Parathyroid adenoma (tissue), 2 donors: ENCODE data around the gene CBFB.

Source experiments
- H2AFZ ChIP-seq: fragments of 300-600 bp; sonication (generic); one replicate; pipeline ENCODE4 v1.7.0; 2017; ENCODE audit warnings: antibody characterized with exemption, mild to moderate bottlenecking
- H3K27ac ChIP-seq: fragments of 300-600 bp; sonication (generic); one replicate; pipeline ENCODE4 v1.7.0; 2017
- H3K27me3 ChIP-seq: fragments of 300-600 bp; sonication (generic); one replicate; pipeline ENCODE4 v1.7.0; 2017; ENCODE audit warnings: low read length; ENCODE audit not compliant: control insufficient read depth, insufficient read depth
- H3K36me3 ChIP-seq: fragments of 300-600 bp; sonication (generic); one replicate; pipeline ENCODE4 v1.7.0; 2017; ENCODE audit warnings: low read length; ENCODE audit not compliant: control insufficient read depth, insufficient read depth
- H3K4me1 ChIP-seq: fragments of 300-600 bp; sonication (generic); one replicate; pipeline ENCODE4 v1.7.0; 2017; ENCODE audit warnings: control low read depth
- H3K4me2 ChIP-seq: fragments of 300-600 bp; sonication (generic); one replicate; pipeline ENCODE4 v1.7.0; 2017; ENCODE audit warnings: low read length
- H3K4me3 ChIP-seq: fragments of 300-600 bp; sonication (generic); one replicate; pipeline ENCODE4 v1.7.0; 2017; ENCODE audit warnings: low read depth, low read length
- H3K79me2 ChIP-seq: fragments of 300-600 bp; sonication (generic); one replicate; pipeline ENCODE4 v1.7.0; 2017; ENCODE audit warnings: control low read depth
- H3K9ac ChIP-seq: fragments of 300-600 bp; sonication (generic); one replicate; pipeline ENCODE4 v1.7.0; 2017; ENCODE audit warnings: mild to moderate bottlenecking
- H3K9me3 ChIP-seq: fragments of 300-600 bp; sonication (generic); one replicate; pipeline ENCODE4 v1.7.0; 2017; ENCODE audit warnings: low read length; ENCODE audit not compliant: control insufficient read depth
- CTCF ChIP-seq: fragments of 300-600 bp; sonication (generic); IDR thresholded peaks from one replicate; pipeline ENCODE4 v1.7.0; 2017; ENCODE audit warnings: antibody characterized with exemption, mild to moderate bottlenecking
- donor health status: primary hyperparathyroidism.

Gene CBFB

GRCh38 chr16:67028696-67029253 is at the start of gene CBFB:
Gene CBFB (plus strand): TSS chr16:67029149. CDS start chr16:67029408, 259 bp downstream.
- H3K9ac ChIP-seq, result peak within 1 kb of the TSS; percentile 22
- no peaks in the 10 kb centered on the region for H3K27me3 ChIP-seq
- peak within 1 kb of the TSS; percentile 83 for H3K4me3 ChIP-seq
- peak within 1 kb of the TSS; percentile 97 for H3K27ac ChIP-seq
- H3K4me1 ChIP-seq, result no peaks in the 10 kb centered on the region
- no peaks in the 10 kb centered on the region for H3K36me3 ChIP-seq
- peaks cover 12% of the 10 kb centered on the region for H3K79me2 ChIP-seq
- H3K4me2 ChIP-seq, result peak within 1 kb of the TSS; percentile 92
- peak within 1 kb of the TSS; percentile 100 for H2AFZ ChIP-seq
- H3K9me3 ChIP-seq, result no peaks in the 10 kb centered on the region
- no peak for TF ChIP-seq CTCF

- TF ChIP-seq CTCF, result no peak
- Histone ChIP-seq H3K27me3 (no peaks in the 10 kb centered on the region), H2AFZ (no peak overlapping the region), H3K36me3 (no peaks in the 10 kb centered on the region), H3K9me3 (no peaks in the 10 kb centered on the region), H3K4me3 (no peak overlapping the region), H3K9ac (no peak overlapping the region), H3K4me2 (no peak overlapping the region), H3K27ac (no peak overlapping the region), H3K4me1 (no peaks in the 10 kb centered on the region), H3K79me2 (no peaks in the 10 kb centered on the region)
Measured at GRCh38 chr16:66983033-66983432, 45.9 kb upstream of the CBFB start.

GRCh38 chr16:66984892-66985311 is 44.0 kb upstream of the CBFB start:
- Histone ChIP-seq H3K9me3 (no peaks in the 10 kb centered on the region), H3K4me2 (no peak overlapping the region), H3K27me3 (no peaks in the 10 kb centered on the region), H3K27ac (no peak overlapping the region), H3K4me3 (no peak overlapping the region), H3K4me1 (no peaks in the 10 kb centered on the region), H3K36me3 (no peaks in the 10 kb centered on the region), H3K9ac (no peak overlapping the region), H3K79me2 (no peaks in the 10 kb centered on the region), H2AFZ (no peak overlapping the region)
- no peak for TF ChIP-seq CTCF

- no peaks in the 10 kb centered on the region for H3K27me3 ChIP-seq
- no peak for TF ChIP-seq CTCF
- no peaks in the 10 kb centered on the region for H3K36me3 ChIP-seq
- no peak overlapping the region for H3K9ac ChIP-seq
- H3K4me1 ChIP-seq, result no peaks in the 10 kb centered on the region
- H2AFZ ChIP-seq, result no peak overlapping the region
- no peaks in the 10 kb centered on the region for H3K79me2 ChIP-seq
- no peak overlapping the region for H3K27ac ChIP-seq
- H3K4me3 ChIP-seq, result no peak overlapping the region
- no peaks in the 10 kb centered on the region for H3K9me3 ChIP-seq
- H3K4me2 ChIP-seq, result no peak overlapping the region
Measured at GRCh38 chr16:66986559-66986958, 42.4 kb upstream of the CBFB start.

- Histone ChIP-seq H3K4me1 (no peaks in the 10 kb centered on the region), H3K27ac (no peak within 1 kb of the TSS), H3K27me3 (no peaks in the 10 kb centered on the region), H3K9ac (no peak within 1 kb of the TSS), H3K36me3 (no peaks in the 10 kb centered on the region), H3K9me3 (no peaks in the 10 kb centered on the region), H2AFZ (peak within 1 kb of the TSS; percentile 12), H3K4me3 (no peak within 1 kb of the TSS), H3K4me2 (no peak within 1 kb of the TSS), H3K79me2 (no peaks in the 10 kb centered on the region)
- TF ChIP-seq CTCF, result no peak
Measured at GRCh38 chr16:66988197-66988788, 40.7 kb upstream of the CBFB start, which contains the start of gene CES4A. Gene CES4A (plus strand): TSS chr16:66988589. CDS start chr16:66988773, 184 bp downstream.
